ENCODE results near the gene GASK1A. TPM values are rescaled to one million over a fixed set of nuclear protein-coding genes. Genes with fewer than 3 reads are reported as not detected.

The GASK1A gene
- total and polyA plus RNA-seq, 2 donors (not counting 3 experiments of a cell fraction or from before 2014, with no cell fraction given): 0.04 TPM; not detected in 1

DNA sequence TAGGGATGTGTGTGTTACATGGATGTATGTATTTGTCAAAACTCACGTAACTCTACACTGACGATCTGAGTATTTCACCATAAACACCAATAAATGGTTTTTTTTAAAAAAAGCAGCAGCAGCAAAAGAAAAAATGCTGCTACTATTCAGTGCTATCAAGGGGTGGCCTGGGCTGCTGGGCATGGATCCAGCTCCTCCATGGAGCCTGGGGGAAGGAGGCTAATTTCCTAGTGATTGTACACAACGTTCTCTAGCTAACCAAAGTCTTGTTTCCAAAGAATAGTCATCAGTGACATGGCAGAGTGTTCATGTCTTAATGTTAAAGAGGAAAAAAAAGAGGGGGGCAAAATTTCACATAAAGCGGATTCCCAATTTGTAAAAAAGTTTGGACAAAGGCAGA lies 97.7 kb downstream of the GASK1A start:
- Histone ChIP-seq H3K4me3 (replicated peaks in 1 of 3; ENCODE audit: insufficient read depth in 1 of 3, low read depth in 1 of 3, low read length in 3 of 3) (no peak overlapping the region), H3K9me3 (replicated peaks; ENCODE audit: control insufficient read depth, insufficient read depth, low read length) (no peaks in the 10 kb centered on the region), H3K36me3 (ENCODE audit: control insufficient read depth in 2 of 2, extremely low read depth in 1 of 2, insufficient read depth in 2 of 2, low read length in 2 of 2) (peaks cover 0 to 2% of the 10 kb centered on the region in 2 experiments), H3K9ac (replicated peaks; ENCODE audit: extremely low read depth, insufficient read depth, low read length) (no peak overlapping the region), H3K27me3 (ENCODE audit: control insufficient read depth in 2 of 2, insufficient read depth in 2 of 2, low read length in 2 of 2) (peaks cover 0 to 2% of the 10 kb centered on the region in 2 experiments), H3K4me1 (ENCODE audit: control insufficient read depth, extremely low read depth, insufficient read depth, low read length) (no peaks in the 10 kb centered on the region), H3K9me1 (replicated peaks; ENCODE audit: control insufficient read depth, extremely low read depth, insufficient read depth, low read length) (no peaks in the 10 kb centered on the region), H3K4me2 (ENCODE audit: insufficient read depth, low read length) (no peak overlapping the region), H3K27ac (ENCODE audit: insufficient read depth, low read depth, low read length) (no peak overlapping the region), H2AFZ (ENCODE audit: low read depth, low read length) (no peak overlapping the region), H3K79me2 (ENCODE audit: control insufficient read depth, insufficient read depth, low read length) (no peaks in the 10 kb centered on the region), H4K20me1 (replicated peaks; ENCODE audit: control insufficient read depth, extremely low read depth, insufficient read depth, low read length) (no peaks in the 10 kb centered on the region)
- TF ChIP-seq POLR2A (IDR thresholded peaks at IDR 0.05; ENCODE audit: low read depth, low read length) (no peak), CTCF (IDR thresholded peaks at IDR 0.05; ENCODE audit: extremely low read depth in 1 of 2, insufficient read depth in 1 of 2, low read depth in 1 of 2, low read length in 2 of 2) (no peak), EZH2 (IDR thresholded peaks at IDR 0.05; ENCODE audit: borderline replicate concordance, low read depth, low read length, severe bottlenecking) (no peak), MYC (IDR thresholded peaks at IDR 0.05; ENCODE audit: low read depth, low read length) (no peak), JUN (IDR thresholded peaks at IDR 0.05; ENCODE audit: borderline replicate concordance, insufficient read depth, insufficient read length, low read depth) (no peak), FOS (IDR thresholded peaks at IDR 0.05; ENCODE audit: borderline replicate concordance, insufficient read depth, low read length) (no peak), GATA2 (IDR thresholded peaks at IDR 0.05; ENCODE audit: insufficient read depth, insufficient read length, low read depth, low read length) (no peak), POLR2AphosphoS5 (IDR thresholded peaks at IDR 0.05; ENCODE audit: insufficient read depth, low read depth, low read length) (no peak)
- TF ChIP-seq, protein P1, sequence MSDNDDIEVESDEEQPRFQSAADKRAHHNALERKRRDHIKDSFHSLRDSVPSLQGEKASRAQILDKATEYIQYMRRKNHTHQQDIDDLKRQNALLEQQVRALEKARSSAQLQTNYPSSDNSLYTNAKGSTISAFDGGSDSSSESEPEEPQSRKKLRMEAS (IDR thresholded peaks at IDR 0.05; ENCODE audit: insufficient read depth, insufficient read length): no peak
- CTCF ChIA-PET: no interaction called here
- intact Hi-C loops (cut with micrococcal nuclease): no loop called here
- dilution Hi-C loops (cut with MboI; ENCODE audit: extremely low pct_ligation_motif_present, low sequenced_read_pairs): no loop called here
- FAIRE-seq (no peak), DNase-seq (ENCODE audit: low read depth, low spot score) (no peak)
- no TSS peak for BruUV-seq (replicated peaks)
- POLR2A ChIA-PET: no interaction called here

All from endothelial cell of umbilical vein (primary cell).